HUES64 (cell line): ENCODE data around the gene PALB2.
A peak's percentile ranks its signal among the peaks of the same experiment; 100 is the strongest.
"Not testable (repeated sequence)": the region's sequence is repeated elsewhere in the genome, so short reads cannot be mapped to it uniquely, and the experiment has no call there.

Experiments
- H3K27ac ChIP-seq: 2 replicates; pipeline ENCODE4 v1.7.0; 2013; ENCODE audit warnings: low read depth, low read length, inconsistent platforms
- H3K27me3 ChIP-seq: 2 replicates; pipeline ENCODE4 v1.6.1; 2013; ENCODE audit warnings: mild to moderate bottlenecking, low read length; ENCODE audit not compliant: insufficient read depth
- H3K36me3 ChIP-seq: 2 replicates; pipeline ENCODE4 v1.6.1; 2013; ENCODE audit warnings: mild to moderate bottlenecking, low read length; ENCODE audit not compliant: insufficient read depth
- H3K4me1 ChIP-seq: 2 replicates; pipeline ENCODE4 v1.6.1; 2013; ENCODE audit warnings: mild to moderate bottlenecking, low read length, moderate library complexity; ENCODE audit not compliant: insufficient read depth
- H3K4me3 ChIP-seq: 2 replicates; pipeline ENCODE4 v1.5.1; 2013; ENCODE audit warnings: mild to moderate bottlenecking, low read length, moderate library complexity
- H3K9ac ChIP-seq: 2 replicates; pipeline ENCODE4 v1.6.1; 2013; ENCODE audit warnings: mild to moderate bottlenecking, low read depth, low read length
- H3K9me3 ChIP-seq: 2 replicates; pipeline ENCODE4 v1.6.1; 2013; ENCODE audit warnings: low read depth, low read length; ENCODE audit not compliant: insufficient read depth
- WGBS: fragments of 150-250, 120-280 bp; methylation state at CpG from one replicate; pipeline ENCODE4 v1.1.7; 2013; ENCODE audit warnings: missing lambda C conversion rate; 5-methylcytosine and 5-hydroxymethylcytosine counted together

PALB2 gene

DNA sequence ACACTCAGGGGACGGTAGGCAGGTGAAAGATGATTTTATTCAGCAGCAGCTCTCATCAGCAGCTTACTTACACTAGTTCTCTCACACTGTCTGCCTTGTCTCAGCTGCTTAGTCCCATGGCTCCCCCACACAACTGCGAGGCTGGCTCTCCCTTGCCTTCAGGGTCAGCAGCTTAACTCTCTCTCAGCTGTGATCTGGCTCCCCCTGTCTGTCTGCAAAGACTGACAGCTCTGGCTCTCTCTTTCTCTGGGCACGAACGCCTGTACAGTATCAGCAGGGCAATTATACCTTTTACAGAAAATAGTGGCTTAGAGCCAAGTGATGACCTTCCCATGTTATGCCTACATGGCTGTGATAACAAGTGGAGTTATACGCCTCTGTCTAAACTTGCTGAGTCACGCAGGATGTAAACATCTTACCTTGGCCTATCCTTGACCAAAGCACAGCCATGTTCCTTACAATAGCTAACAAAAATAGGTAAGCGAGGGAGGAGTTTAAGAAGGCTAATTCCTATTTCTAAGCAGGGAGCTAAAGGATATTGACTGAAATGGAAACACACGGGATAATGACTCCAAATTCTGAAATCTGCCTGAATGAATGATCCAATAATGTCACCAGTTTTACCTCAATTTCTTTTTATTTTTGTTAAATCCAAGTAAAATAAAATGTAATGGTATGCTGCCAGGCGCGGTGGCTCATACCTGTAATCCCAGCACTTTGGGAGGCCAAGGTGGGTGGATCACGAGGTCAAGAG, 43.9 kb downstream of the PALB2 start:
- Histone ChIP-seq H3K36me3 (peaks cover 30% of the 10 kb centered on the region), H3K27ac (peak overlapping the region; percentile 57; the same call in 1 of the 2 replicates), H3K27me3 (no peaks in the 10 kb centered on the region), H3K9me3 (no peaks in the 10 kb centered on the region), H3K4me1 (peaks cover 14% of the 10 kb centered on the region), H3K4me3 (no peak overlapping the region), H3K9ac (no peak overlapping the region)
- 89% methylated on average over 11 of the region's 11 CpGs for WGBS

DNA sequence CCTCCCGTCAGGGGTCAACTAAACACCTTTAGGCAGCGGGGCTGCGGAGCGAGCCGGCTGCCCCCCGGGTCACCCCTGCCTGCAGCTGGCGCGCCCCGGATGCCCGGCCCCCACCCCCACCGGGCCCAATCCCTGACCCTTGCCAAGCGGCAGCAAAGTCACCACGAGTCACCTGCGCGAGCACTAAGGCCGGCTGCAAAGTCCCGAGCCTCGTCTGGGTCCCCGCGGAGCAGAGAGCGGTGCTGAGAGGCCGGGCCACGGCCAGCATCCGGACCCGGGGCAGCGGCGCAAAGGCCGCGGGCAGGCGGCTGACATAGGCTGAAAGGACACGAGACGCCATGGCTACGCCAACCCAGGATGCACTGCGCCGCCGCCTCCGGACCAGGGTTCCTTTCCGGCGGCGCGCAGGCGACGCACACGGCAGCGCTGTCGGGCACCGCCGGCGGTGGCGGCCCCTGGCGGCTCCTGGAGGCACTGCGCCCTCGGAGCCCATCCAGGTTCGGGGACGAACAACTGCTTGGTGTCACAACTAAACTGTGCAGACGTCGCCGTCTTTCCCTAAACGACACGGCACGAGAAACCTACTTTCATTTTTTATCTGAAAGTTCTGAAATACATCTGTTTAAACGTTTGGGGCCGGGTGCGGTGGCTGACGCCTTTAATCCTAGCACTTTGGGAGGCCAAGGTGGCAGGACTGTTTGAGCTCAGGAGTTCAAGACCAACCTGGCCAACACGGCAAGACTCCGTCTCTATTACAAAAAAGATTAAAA, 45.0 kb downstream of the PALB2 start, which contains the start of gene NDUFAB1:
Gene NDUFAB1, minus strand, starts transcription at position 366 of the 770 bp plus-strand sequence. Its CDS starts 26 bp downstream, at position 340.
- H3K9ac ChIP-seq, result peak within 1 kb of the TSS; percentile 93
- H3K4me3 ChIP-seq, result peak within 1 kb of the TSS; percentile 88
- 2% methylated on average over 65 of the region's 67 CpGs for WGBS
- H3K27ac ChIP-seq, result peak within 1 kb of the TSS; percentile 83
- peaks cover 31% of the 10 kb centered on the region for H3K36me3 ChIP-seq
- peaks cover 14% of the 10 kb centered on the region for H3K4me1 ChIP-seq
- no peaks in the 10 kb centered on the region for H3K9me3 ChIP-seq
- no peaks in the 10 kb centered on the region for H3K27me3 ChIP-seq

DNA sequence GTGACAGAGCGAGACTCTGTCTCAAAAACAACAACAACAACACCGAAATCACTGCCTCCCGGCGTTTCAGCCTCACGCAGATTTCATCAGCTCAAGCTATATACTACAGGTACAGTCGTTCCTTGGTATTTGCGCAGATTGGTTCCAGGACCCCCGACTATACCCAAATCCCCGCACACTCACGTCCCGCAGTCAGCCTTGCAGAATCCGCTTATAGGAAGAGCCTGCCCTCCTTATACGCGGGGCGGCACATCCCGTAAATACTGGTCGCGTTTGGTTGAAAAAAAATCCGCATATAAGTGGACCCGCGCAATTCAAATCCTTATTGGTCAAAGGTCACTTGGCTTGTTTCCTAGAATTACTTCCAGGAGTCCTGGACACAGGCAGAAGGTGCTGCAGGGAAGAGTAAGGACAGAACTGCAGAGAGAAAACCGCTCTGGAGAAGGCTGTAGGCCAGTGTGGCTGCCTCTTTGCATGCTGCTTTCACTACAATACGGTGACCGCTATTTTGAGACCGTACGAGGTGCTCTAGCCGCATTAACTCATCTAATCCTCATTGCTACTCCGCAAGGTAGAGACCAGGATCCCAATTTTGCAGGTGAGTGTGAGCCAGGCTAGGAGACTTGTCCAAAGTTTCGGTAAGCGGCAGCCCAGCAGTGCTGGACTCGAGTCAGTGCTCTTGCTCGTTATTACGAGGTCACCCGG, 45.7 kb downstream of the PALB2 start:
- WGBS, result 18% methylated on average over 34 of the region's 34 CpGs
- peaks cover 10% of the 10 kb centered on the region for H3K4me1 ChIP-seq
- peak overlapping the region; percentile 83 for H3K27ac ChIP-seq
- H3K4me3 ChIP-seq, result peak overlapping the region; percentile 88
- H3K36me3 ChIP-seq, result peaks cover 36% of the 10 kb centered on the region
- no peaks in the 10 kb centered on the region for H3K27me3 ChIP-seq
- no peaks in the 10 kb centered on the region for H3K9me3 ChIP-seq
- H3K9ac ChIP-seq, result peak overlapping the region; percentile 93

DNA sequence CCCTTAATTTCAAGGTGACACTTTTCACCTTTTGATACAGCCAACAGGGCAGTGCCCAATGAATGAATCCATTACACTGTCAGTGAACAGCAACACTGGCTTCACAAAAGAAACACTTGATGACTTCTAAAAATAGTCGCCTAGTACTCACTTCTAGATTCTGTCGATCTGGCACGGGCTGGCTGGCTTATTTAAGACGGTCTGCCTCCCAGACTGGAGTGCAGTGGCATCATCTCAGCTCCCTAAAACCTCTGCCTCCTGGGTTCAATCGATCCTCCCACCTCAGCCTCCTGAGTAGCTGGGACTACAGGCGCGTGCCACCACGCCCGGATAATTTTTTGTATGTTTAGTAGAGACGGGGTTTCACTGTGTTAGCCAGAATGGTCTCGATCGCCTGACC, 46.9 kb downstream of the PALB2 start:
- Histone ChIP-seq H3K27ac (no peak overlapping the region), H3K27me3 (no peaks in the 10 kb centered on the region), H3K9ac (no peak overlapping the region), H3K36me3 (peaks cover 48% of the 10 kb centered on the region), H3K4me1 (peaks cover 8% of the 10 kb centered on the region), H3K9me3 (no peaks in the 10 kb centered on the region), H3K4me3 (0 out of 2 replicates have a peak overlapping the region, but pooled peaks have one; percentile 88)
- 95% methylated on average over 12 of the region's 12 CpGs for WGBS

DNA sequence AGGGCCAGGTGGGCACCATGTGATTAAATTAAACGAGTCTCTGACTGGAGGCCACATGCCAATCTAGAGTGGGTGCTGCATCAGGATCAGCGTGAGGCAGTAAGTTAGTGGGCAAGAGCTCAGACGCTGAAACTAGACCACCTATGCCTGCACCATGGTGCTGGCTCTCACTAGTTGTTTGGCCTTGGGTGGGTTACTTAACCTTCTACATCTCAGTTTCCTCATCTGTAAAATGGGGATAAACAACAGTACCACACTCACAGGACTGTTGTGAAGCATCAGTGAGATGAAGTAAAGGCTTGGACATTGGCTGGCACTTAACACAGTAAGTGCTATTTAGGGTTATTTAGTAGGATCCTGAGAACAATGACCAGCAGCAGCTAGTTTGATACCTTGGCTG, 50.9 kb downstream of the PALB2 start:
- no peak overlapping the region for H3K27ac ChIP-seq
- WGBS, result 93% methylated on average over 3 of the region's 3 CpGs
- no peaks in the 10 kb centered on the region for H3K27me3 ChIP-seq
- no peak overlapping the region for H3K9ac ChIP-seq
- peaks cover 70% of the 10 kb centered on the region for H3K36me3 ChIP-seq
- H3K9me3 ChIP-seq, result no peaks in the 10 kb centered on the region
- H3K4me3 ChIP-seq, result no peak overlapping the region
- no peaks in the 10 kb centered on the region for H3K4me1 ChIP-seq

DNA sequence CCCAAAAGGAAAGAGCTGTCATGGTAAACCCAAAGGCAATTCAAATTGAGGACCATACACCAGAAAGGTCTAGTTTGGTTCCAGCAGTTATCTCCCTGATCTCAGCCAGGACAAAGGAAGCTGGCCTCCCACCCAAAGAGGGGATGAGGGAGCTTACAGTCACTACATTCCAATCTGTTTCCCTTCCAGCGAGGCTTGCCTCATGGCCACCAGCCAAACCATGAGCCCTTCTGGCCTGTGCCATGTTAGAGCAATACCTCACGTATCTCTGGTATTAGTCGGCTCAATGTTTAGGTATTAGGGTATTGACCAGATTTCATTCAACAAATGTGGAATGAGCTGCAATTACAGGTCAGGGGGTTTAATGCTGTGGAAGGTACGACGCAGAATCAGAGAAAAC, 53.4 kb downstream of the PALB2 start:
- no peaks in the 10 kb centered on the region for H3K9me3 ChIP-seq
- no peaks in the 10 kb centered on the region for H3K4me1 ChIP-seq
- H3K9ac ChIP-seq, result no peak overlapping the region
- no peak overlapping the region for H3K4me3 ChIP-seq
- H3K36me3 ChIP-seq, result peaks cover 68% of the 10 kb centered on the region
- no peak overlapping the region for H3K27ac ChIP-seq
- no peaks in the 10 kb centered on the region for H3K27me3 ChIP-seq
- 95% methylated on average over 5 of the region's 5 CpGs for WGBS

DNA sequence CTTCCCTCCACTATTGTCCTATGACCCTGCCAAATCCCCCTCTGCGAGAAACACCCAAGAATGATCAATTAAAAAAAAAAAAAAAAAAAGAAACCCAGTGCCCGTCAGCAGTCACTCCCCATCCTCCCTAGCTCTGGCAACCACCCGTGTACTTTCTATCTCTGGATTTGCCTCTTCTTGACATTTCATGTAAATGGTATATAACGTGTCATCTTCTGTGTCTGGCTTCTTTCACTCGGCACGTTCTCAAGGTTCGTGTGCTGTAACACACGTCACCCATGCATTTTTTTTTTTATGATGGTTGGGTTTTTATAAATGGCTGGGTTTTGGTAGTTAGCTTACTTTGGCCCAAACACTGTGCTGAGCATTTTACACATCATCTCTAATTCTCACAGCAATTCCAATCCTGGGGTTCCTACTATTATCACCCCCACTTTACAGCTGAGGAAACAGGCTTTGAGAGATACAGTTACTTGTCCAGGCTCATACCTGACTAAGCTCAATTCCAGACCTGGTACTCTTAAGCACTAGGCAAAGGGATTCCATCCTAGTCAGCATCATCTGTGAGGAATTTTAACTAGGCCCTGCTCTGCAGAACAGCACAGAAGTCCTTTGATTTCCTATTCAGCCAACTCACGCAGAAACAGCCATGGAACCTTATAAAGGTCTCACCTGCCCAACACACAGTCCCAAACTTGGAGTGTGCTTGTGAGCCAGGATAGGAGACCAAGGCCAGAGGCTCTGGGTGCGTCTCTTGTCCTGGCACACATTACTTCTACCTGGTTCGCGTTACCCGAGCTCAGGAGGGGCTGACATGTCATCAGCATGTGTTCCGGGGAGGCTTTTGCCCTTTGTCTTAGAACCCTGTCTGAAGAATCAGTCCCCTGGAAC, 56.7 kb downstream of the PALB2 start:
- H3K27me3 ChIP-seq, result no peaks in the 10 kb centered on the region
- no peak overlapping the region for H3K4me3 ChIP-seq
- no peaks in the 10 kb centered on the region for H3K4me1 ChIP-seq
- WGBS, result 96% methylated on average over 13 of the region's 14 CpGs
- no peak overlapping the region for H3K27ac ChIP-seq
- H3K36me3 ChIP-seq, result peaks cover 67% of the 10 kb centered on the region
- H3K9ac ChIP-seq, result no peak overlapping the region
- H3K9me3 ChIP-seq, result no peaks in the 10 kb centered on the region

DNA sequence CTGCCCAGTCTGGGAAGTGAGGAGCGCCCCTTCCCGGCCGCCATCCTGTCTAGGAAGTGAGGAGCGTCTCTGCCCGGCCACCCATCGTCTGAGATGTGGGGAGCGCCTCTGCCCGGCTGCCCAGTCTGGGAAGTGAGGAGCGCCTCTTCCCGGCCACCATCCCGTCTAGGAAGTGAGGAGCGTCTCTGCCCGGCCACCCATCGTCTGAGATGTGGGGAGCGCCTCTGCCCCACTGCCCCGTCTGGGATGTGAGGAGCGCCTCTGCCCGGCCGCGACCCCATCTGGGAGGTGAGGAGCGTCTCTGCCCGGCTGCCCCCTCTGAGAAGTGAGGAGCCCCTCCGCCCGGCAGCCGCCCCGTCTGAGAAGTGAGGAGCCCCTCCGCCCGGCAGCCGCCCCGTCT, 57.8 kb downstream of the PALB2 start:
- peaks cover 66% of the 10 kb centered on the region for H3K36me3 ChIP-seq
- not testable (repeated sequence) for H3K9me3 ChIP-seq, H3K27me3 ChIP-seq, H3K4me3 ChIP-seq, H3K4me1 ChIP-seq, H3K27ac ChIP-seq, H3K9ac ChIP-seq
- WGBS, result 95% methylated on average over 30 of the region's 30 CpGs

DNA sequence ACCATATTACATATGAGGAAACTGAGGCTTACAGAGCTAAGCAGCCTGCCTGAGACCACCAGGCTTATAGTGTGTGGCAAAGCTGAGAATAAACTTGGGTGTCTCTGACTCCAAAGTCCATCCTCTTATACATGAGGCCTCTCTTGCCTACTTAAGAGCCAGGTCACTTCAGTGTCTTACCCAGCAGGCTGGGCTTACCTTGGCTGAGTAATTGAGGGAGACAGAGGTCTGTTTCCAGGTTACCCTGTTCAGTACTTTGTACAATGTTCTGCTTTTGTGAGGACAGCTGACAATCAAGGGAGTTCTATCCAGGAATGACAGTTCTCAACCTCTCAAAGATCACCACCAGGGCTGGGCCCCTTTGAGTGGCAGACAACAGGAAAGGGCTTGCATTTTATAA, 59.3 kb downstream of the PALB2 start:
- Histone ChIP-seq H3K27me3 (no peaks in the 10 kb centered on the region), H3K4me1 (no peaks in the 10 kb centered on the region), H3K4me3 (no peak overlapping the region), H3K9ac (no peak overlapping the region), H3K27ac (no peak overlapping the region), H3K9me3 (no peaks in the 10 kb centered on the region), H3K36me3 (peaks cover 75% of the 10 kb centered on the region)

DNA sequence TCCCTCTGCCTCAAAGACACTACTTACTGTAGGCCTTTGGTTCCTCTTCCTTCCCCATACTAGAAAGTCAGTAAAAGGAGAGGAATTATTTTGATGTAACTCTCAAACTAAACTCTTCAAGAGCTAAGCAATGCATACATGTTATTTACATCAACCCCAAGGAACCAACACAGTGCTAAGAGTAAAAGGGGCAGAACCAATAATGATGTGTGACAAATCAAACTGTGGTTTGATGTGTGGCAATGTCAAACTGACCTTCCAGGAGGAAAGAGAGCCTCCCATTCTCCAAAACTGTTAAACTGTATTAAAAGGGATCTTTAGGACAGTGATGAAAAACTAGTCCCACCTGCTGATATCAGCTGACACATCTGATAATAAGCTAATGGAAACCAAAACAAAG, 60.7 kb downstream of the PALB2 start:
- peaks cover 75% of the 10 kb centered on the region for H3K36me3 ChIP-seq

More for the DNA sequence above, 60.7 kb downstream of the PALB2 start:
- H3K27ac ChIP-seq, result no peak overlapping the region
- H3K9me3 ChIP-seq, result no peaks in the 10 kb centered on the region
- no peaks in the 10 kb centered on the region for H3K4me1 ChIP-seq
- H3K4me3 ChIP-seq, result no peak overlapping the region
- no peaks in the 10 kb centered on the region for H3K27me3 ChIP-seq
- H3K9ac ChIP-seq, result no peak overlapping the region
